GM23338 (cell line): Measurements from ENCODE around the gene CATSPERD.

ENCODE experiments used
- CREB1 ChIP-seq: fragments of 250-450 bp; sonication (Bioruptor Pico); IDR thresholded peaks from 2 replicates; pipeline ENCODE4 v1.5.0; 2020; ENCODE audit warnings: low read depth, mild to moderate bottlenecking, moderate library complexity
- CTCF ChIP-seq, 2 experiments: fragments of 200-600 bp in 1 of 2; sonication (generic) in 1 of 2; conservative IDR thresholded peaks; 2 replicates each; pipeline versions ENCODE4 v1.5.1 to v1.6.1; 2016 to 2017; ENCODE audit warnings: antibody characterized with exemption in 2 of 2, low read depth in 2 of 2, mild to moderate bottlenecking in 2 of 2, moderate library complexity in 1 of 2
- ETS1 ChIP-seq: IDR thresholded peaks from 2 replicates; pipeline ENCODE4 v1.6.1; 2016; ENCODE audit warnings: antibody characterized with exemption
- EZH2 ChIP-seq: fragments of 200-600 bp; sonication (generic); IDR thresholded peaks from one replicate; pipeline ENCODE4 v1.8.0; 2017; ENCODE audit warnings: antibody characterized with exemption, mild to moderate bottlenecking, low read depth; ENCODE audit not compliant: unreplicated experiment
- EZH2phosphoT487 ChIP-seq: fragments of 200-600 bp; sonication (generic); IDR thresholded peaks from one replicate; pipeline ENCODE4 v1.8.1; 2018; ENCODE audit warnings: antibody characterized with exemption; ENCODE audit not compliant: unreplicated experiment
- JUNB ChIP-seq: IDR thresholded peaks from one replicate; pipeline ENCODE4 v1.6.1; 2016; ENCODE audit warnings: antibody characterized with exemption; ENCODE audit not compliant: unreplicated experiment
- NANOG ChIP-seq: IDR thresholded peaks from 2 replicates; pipeline ENCODE4 v1.6.1; 2016; ENCODE audit warnings: antibody characterized with exemption, borderline replicate concordance
- POLR2AphosphoS5 ChIP-seq: IDR thresholded peaks from 2 replicates; pipeline ENCODE4 v1.6.1; 2016; ENCODE audit warnings: antibody characterized with exemption, low read depth
- STAT1 ChIP-seq: IDR thresholded peaks from one replicate; pipeline ENCODE4 v1.6.1; 2016; ENCODE audit warnings: antibody characterized with exemption; ENCODE audit not compliant: unreplicated experiment
- ZNF114 ChIP-seq: fragments of 250-450 bp; sonication (Bioruptor Pico); IDR thresholded peaks from 2 replicates; pipeline ENCODE4 v1.5.0; 2020; ENCODE audit warnings: mild to moderate bottlenecking, moderate library complexity
- ZNF331 ChIP-seq: fragments of 250-450 bp; sonication (Bioruptor Pico); IDR thresholded peaks from 2 replicates; pipeline ENCODE4 v1.5.0; 2020; ENCODE audit warnings: low read depth, mild to moderate bottlenecking, moderate library complexity
- TF ChIP-seq, protein P1 (sequence below): IDR thresholded peaks from one replicate; pipeline ENCODE4 v1.6.1; 2018; ENCODE audit warnings: antibody characterized with exemption; ENCODE audit not compliant: unreplicated experiment

- TF ChIP-seq CTCF (conservative IDR thresholded peaks at IDR 0.05; ENCODE audit: low read depth in 2 of 2) (no peak), EZH2 (no peak), ZNF114 (no peak), ETS1 (no peak), POLR2AphosphoS5 (no peak), EZH2phosphoT487 (no peak), NANOG (no peak), ZNF331 (CRISPR knock-in tag) (no peak), JUNB (no peak), CREB1 (CRISPR knock-in tag) (no peak), STAT1 (no peak)
- TF ChIP-seq, protein P1, sequence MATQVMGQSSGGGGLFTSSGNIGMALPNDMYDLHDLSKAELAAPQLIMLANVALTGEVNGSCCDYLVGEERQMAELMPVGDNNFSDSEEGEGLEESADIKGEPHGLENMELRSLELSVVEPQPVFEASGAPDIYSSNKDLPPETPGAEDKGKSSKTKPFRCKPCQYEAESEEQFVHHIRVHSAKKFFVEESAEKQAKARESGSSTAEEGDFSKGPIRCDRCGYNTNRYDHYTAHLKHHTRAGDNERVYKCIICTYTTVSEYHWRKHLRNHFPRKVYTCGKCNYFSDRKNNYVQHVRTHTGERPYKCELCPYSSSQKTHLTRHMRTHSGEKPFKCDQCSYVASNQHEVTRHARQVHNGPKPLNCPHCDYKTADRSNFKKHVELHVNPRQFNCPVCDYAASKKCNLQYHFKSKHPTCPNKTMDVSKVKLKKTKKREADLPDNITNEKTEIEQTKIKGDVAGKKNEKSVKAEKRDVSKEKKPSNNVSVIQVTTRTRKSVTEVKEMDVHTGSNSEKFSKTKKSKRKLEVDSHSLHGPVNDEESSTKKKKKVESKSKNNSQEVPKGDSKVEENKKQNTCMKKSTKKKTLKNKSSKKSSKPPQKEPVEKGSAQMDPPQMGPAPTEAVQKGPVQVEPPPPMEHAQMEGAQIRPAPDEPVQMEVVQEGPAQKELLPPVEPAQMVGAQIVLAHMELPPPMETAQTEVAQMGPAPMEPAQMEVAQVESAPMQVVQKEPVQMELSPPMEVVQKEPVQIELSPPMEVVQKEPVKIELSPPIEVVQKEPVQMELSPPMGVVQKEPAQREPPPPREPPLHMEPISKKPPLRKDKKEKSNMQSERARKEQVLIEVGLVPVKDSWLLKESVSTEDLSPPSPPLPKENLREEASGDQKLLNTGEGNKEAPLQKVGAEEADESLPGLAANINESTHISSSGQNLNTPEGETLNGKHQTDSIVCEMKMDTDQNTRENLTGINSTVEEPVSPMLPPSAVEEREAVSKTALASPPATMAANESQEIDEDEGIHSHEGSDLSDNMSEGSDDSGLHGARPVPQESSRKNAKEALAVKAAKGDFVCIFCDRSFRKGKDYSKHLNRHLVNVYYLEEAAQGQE, result no peak
Observed at GRCh38 chr19:5719274-5719960, 1.0 kb upstream of the CATSPERD start.
